ENCODE measurements around the gene RNF151. TPM values are rescaled to one million over a fixed set of nuclear protein-coding genes. Genes with fewer than 3 reads are reported as not detected.
A peak's percentile ranks its signal among the peaks of the same experiment; 100 is the strongest.

RNF151 gene
- total RNA-seq, 1 experiment from 2014 or later, result 0.28 TPM

- no peaks in the 10 kb centered on the region for H4K20me1 ChIP-seq (ENCODE audit: control insufficient read depth, insufficient read depth, insufficient read length)
- H3K79me1 ChIP-seq (ENCODE audit: insufficient read depth, low read depth, low read length, poor library complexity, severe bottlenecking), result no peaks in the 10 kb centered on the region
- Mint-ChIP-seq H3K36me3 (ENCODE audit: insufficient read depth in 1 of 3, low read depth in 3 of 3) (peaks cover 10 to 28% (median 17%) of the 10 kb centered on the region in 3 experiments; a peak in 6 of 7 replicates), H3K4me3 (peak overlapping the region; percentile 88 to 93), H3K27me3 (ENCODE audit: low read depth) (no peaks in the 10 kb centered on the region; the same call in 1 of the 2 replicates), H3K27ac (no peak overlapping the region), H3K4me1 (peaks cover 15 to 23% of the 10 kb centered on the region in 2 experiments), H3K9me3 (no peaks in the 10 kb centered on the region)
- peak overlapping the region; percentile 55 for H3K4me2 ChIP-seq (ENCODE audit: insufficient read depth, insufficient read length, low read length)
- H3K79me2 ChIP-seq (ENCODE audit: insufficient read depth, low read length), result no peaks in the 10 kb centered on the region
- H3K4ac ChIP-seq (ENCODE audit: low read depth, low read length), result no peak overlapping the region
- no peak overlapping the region for H4K91ac ChIP-seq (ENCODE audit: insufficient read length, low read depth, low read length)
- H3K23me2 ChIP-seq (ENCODE audit: insufficient read length, low read depth, low read length, poor library complexity, severe bottlenecking), result peaks cover 7% of the 10 kb centered on the region
- H4K8ac ChIP-seq (replicated peaks; ENCODE audit: insufficient read length, low read depth, low read length), result no peak overlapping the region
- H2AK5ac ChIP-seq (ENCODE audit: insufficient read length, low read length), result no peak overlapping the region
- no peak overlapping the region for H2BK20ac ChIP-seq (ENCODE audit: low read depth, low read length, poor library complexity, severe bottlenecking)
- no peak overlapping the region for H4K5ac ChIP-seq (ENCODE audit: insufficient read length, low read depth, low read length)
- H3K27me3 ChIP-seq (ENCODE audit: insufficient read depth, low read length), result no peaks in the 10 kb centered on the region
- H2AFZ ChIP-seq (ENCODE audit: low read length), result no peak overlapping the region
- H3K9ac ChIP-seq (ENCODE audit: extremely low read depth, insufficient read length, low read length), result no peak overlapping the region
- no peak overlapping the region for H3K56ac ChIP-seq (ENCODE audit: insufficient read length, low read depth, low read length)
- no peak overlapping the region for H3K18ac ChIP-seq (ENCODE audit: insufficient read length, low read depth, low read length)
- H2BK5ac ChIP-seq (ENCODE audit: insufficient read length, low read length), result no peak overlapping the region
- H3K14ac ChIP-seq (ENCODE audit: insufficient read depth, low read length), result no peak overlapping the region
- H3K4me1 ChIP-seq (ENCODE audit: insufficient read depth, low read length), result peaks cover 4% of the 10 kb centered on the region; the same call in 1 of the 2 replicates
- TF ChIP-seq CTCF (conservative IDR thresholded peaks at IDR 0.05), result peak; percentile 56
- H2BK120ac ChIP-seq (ENCODE audit: low read depth, low read length, poor library complexity, severe bottlenecking), result no peak overlapping the region
- H3K23ac ChIP-seq (ENCODE audit: insufficient read length, low read depth, low read length), result no peak overlapping the region
- no peak overlapping the region for H2BK12ac ChIP-seq (ENCODE audit: insufficient read length, low read depth, low read length)
- no peaks in the 10 kb centered on the region for H3K9me3 ChIP-seq (ENCODE audit: control insufficient read depth, low read depth, low read length)
- peak; percentile 75 for DNase-seq
- H3K27ac ChIP-seq (ENCODE audit: insufficient read length, low read depth, low read length), result no peak overlapping the region
- no peak overlapping the region for H2BK15ac ChIP-seq (ENCODE audit: low read depth, low read length)
- no CpG with 5 or more reads among the region's 30 CpGs for WGBS (ENCODE audit: extremely low coverage, insufficient read length, low lambda C conversion rate)
- no peak overlapping the region for H3T11ph ChIP-seq (ENCODE audit: low read length)
Measured at GRCh38 chr16:1941162-1942046, 25.3 kb upstream of the RNF151 start.

All from H9 (cell line).